Transverse colon (tissue), 4 donors: ENCODE measurements around the gene DLGAP1.

Source experiments
- CTCF ChIP-seq, 5 experiments: fragments of 200-600 bp in 3 of 5; fragments of 450-650 bp in 2 of 5; sonication (generic) in 3 of 5; IDR thresholded peaks; 1 replicate in 2 of 5; 2 replicates in 3 of 5; pipeline ENCODE4 v1.5.1; 2016 to 2017; ENCODE audit warnings: antibody characterized with exemption in 5 of 5, inconsistent platforms in 3 of 5, mild to moderate bottlenecking in 2 of 5, moderate library complexity in 1 of 5
- POLR2A ChIP-seq: fragments of 450-650 bp; IDR thresholded peaks from one replicate; pipeline ENCODE4 v1.6.1; 2016; ENCODE audit warnings: antibody characterized with exemption, mild to moderate bottlenecking, moderate library complexity
- POLR2AphosphoS5 ChIP-seq, 3 donors: sonication (generic); formaldehyde crosslinking; IDR thresholded peaks; one replicate each; pipeline ENCODE4 v1.6.1; 2016; ENCODE audit warnings: antibody characterized with exemption in 3 of 3

DNA sequence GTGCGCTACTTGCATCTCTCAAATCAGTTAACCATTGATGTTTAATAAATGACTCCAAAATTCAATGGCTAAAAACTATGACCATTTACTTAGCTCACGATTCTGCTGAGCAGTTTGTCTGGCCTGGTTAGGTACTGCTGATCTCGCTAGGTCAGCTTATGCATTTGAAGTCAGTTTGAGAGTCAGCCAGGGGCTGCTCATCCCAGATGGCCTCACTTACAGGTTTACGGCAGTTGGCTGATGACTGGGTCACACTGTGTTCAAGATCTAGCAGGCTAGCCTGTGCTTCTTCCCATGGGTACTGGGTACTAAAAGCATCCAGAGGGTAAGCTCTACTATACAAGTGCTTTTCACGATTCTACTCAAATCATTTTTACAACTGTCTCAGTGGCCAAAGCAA lies 122.1 kb downstream of the DLGAP1 start:
- no peak for TF ChIP-seq POLR2AphosphoS5 (IDR thresholded peaks at IDR 0.05)
- no peak for TF ChIP-seq CTCF (IDR thresholded peaks at IDR 0.05)
- TF ChIP-seq POLR2A: no peak
